Ovary (tissue), 3 donors: ENCODE data around the gene TENM4.

Experiments used
- CTCF ChIP-seq, 3 donors: fragments of 450-650 bp in 2 of 3; fragments of 200-600 bp in 1 of 3; IDR thresholded peaks; one replicate each; pipeline versions ENCODE4 v1.5.1 to v1.8.0; 2016 to 2022; ENCODE audit warnings: antibody characterized with exemption in 3 of 3, mild to moderate bottlenecking in 1 of 3
- EP300 ChIP-seq: sonication (generic); formaldehyde crosslinking; IDR thresholded peaks from one replicate; pipeline ENCODE4 v1.6.1; 2017; ENCODE audit warnings: antibody characterized with exemption
- POLR2A ChIP-seq: fragments of 450-650 bp; IDR thresholded peaks from one replicate; pipeline ENCODE4 v1.6.1; 2017; ENCODE audit warnings: antibody characterized with exemption, mild to moderate bottlenecking, moderate library complexity
- donor health status: DM: no; HTN: no; CAD: no.

GRCh38 chr11:78914503-78914902 lies 526.3 kb downstream of the TENM4 start:
- TF ChIP-seq CTCF (IDR thresholded peaks at IDR 0.05) = no peak
- TF ChIP-seq POLR2A = no peak
- no peak for TF ChIP-seq EP300
